GM19023 (cell line): ENCODE results near the gene TRAPPC3L.

ENCODE experiments used
- ATAC-seq: cut with Tn5 transposase; IDR thresholded peaks from one replicate; pipeline ENCODE4 v1.9.1; 2021; ENCODE audit warnings: mild to moderate bottlenecking, moderate library complexity; ENCODE audit not compliant: unreplicated experiment

TRAPPC3L gene

DNA sequence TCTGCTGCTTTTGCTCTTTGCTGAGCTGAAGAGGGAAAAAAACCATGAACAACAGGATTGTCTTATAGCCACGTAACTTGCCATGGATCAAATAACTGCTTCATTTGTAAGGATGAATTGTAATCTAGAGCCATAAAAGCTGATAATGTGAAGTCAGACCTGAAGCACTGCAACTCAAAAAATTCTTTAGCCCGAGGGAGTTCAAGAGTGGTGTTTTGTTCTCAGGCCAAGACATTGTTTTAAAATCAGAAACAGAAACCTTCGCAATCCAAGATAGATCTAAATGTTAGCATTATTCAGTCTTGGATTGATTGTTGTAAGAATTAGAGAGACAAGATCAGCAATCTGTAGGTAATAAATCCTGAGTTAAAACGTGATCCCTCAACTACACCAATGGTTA lies at the start of gene TRAPPC3L:
Gene TRAPPC3L, minus strand, starts transcription at position 34 of the 400 bp plus-strand sequence. CDS start 170 bp downstream, outside the sequence.
- no peak for ATAC-seq

DNA sequence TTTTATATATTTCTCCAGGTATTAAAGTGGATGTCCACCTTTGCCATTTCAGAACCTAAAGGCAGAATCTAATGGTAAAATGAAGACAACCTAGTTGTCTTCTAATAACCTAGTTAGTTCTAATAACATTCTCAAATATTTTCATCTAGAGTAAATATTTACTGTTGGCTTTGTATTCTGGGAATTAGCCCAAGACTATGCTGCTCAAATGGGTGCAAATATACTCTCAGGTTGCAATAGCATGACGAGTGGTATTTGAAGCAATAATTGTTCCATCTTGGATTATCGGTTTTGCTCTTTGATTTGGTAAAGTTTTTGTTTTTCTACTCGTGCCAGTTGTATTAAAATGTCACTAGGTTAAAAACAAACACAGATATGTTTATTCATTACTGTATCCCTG lies 49.8 kb upstream of the TRAPPC3L start:
- no peak for ATAC-seq

DNA sequence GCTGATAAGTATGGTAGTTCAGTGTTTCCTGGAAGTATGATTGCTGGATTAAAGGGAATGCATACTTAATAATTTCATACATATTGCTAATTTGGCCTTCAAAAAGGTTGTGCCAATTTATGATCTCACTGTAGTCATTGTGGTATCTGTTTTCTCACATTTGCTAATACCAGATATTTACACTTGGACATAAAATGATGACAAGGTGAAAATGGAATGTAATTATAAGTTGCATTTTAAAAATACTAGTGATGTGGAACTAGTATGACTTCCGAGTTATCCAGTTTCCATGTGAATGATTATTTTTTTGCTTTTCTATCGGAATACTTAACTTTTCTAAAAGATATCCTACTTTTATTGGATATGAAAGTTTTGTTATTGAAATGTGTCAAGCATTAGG lies 41.3 kb upstream of the TRAPPC3L start:
- ATAC-seq, result no peak

DNA sequence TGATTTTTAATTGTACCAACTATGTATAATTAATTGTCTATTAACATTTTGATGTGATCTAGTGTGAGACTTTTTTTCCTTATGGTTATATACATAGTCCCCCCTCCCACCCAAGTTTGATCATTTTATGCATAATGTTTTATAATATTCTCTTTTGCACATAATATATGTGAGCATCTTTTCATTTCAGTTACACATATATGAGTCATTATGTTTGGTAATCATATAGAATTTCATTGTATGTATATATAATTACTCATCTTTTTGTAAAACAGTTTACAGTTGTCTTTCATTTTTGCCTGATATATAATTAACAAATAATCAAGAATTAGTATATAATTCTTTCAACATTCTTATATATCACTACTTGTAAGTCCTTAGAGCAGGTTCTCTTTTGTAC lies 40.8 kb upstream of the TRAPPC3L start:
- no peak for ATAC-seq

DNA sequence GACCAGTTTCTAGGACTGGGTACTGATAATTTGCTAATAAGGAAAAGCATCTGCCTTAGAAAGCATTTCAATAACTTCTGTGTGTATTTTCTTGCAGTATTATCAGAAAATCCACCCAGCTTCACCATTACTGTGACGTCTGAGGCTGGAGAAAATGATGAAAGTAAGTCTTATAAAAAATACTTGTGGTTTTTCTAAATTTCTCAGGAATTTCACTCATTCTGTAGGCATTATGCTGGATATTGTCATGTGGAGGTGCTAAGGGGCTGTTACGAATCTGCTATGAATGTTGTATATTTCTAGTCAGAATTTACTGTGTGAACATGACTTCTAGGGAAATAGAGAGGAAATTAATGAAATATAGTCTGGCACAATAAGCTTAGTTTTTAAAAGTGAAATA lies 34.7 kb upstream of the TRAPPC3L start:
- no peak for ATAC-seq

DNA sequence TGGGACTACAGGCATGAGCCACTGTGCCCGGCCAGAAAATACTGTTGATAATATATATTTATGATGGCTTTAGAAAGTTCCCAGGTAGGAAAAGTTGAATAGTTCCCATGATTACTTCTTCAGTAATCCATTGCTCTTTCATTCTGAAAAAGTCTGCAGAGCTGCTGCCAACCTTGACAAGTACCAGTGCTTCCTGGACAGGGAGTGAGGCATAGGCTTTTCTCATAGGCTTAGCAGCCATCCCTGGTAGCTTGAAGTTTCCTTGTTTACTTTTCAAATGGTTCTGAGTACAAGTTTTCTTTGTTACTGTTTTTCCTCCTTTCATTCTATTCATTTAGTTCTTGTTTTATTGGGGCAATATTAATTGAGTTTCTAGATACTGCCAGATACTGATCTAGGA lies 33.7 kb upstream of the TRAPPC3L start:
- no peak for ATAC-seq

DNA sequence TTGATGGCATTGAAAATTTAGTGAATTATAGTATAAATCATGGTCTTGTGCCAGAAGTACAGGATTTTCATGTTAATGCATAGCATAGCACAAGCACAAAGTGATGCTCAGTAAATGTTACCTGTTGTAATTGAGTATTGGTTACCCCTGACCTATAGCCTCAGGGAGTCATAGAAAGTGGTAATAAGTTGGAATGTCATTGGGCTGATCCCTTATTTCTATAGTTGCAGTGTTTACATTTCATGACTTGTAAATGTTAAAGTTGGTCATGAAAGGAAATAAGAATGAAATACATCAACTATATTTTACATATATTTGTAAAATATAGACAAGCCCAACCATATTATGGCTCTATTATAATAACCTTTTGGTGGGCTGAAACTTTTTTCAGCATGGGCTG lies 32.9 kb upstream of the TRAPPC3L start:
- ATAC-seq, result no peak

DNA sequence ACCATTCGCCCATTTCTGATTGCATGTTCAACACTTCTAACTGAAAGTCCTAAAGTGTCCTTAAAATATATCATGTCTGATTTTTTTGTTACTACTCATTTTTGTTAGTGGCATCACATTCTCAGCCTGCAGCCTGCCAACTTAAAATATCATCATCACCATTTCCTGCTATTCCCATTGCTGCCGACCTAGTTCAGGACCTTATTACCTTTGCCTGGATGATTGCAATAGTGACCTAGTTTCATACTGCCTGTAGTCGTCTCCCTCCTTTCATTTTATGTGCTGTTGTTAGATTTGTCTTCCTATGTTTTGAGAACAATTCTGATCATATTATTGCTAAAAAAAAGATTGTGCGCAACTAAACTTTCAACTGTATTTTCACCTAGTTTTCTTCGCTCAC lies 32.0 kb upstream of the TRAPPC3L start:
- no peak for ATAC-seq

DNA sequence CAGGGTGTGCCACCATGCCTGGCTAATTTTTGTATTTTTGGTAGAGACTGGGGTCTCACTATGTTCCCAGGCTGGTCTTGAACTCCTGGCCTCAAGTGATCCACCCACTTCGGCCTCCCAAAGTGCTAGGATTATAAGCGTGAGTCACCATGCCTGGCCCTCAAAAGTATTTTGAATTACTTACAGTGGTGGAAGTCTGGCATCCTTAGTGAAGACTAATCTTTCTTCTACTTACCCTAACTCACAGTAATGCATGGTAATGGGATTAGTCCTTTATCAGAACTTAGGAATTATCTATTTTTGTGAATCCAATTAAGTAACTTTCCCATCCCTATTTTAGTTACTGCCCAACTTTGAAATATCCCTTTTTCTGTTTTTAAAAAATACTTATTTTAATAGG lies 29.7 kb upstream of the TRAPPC3L start:
- no peak for ATAC-seq

DNA sequence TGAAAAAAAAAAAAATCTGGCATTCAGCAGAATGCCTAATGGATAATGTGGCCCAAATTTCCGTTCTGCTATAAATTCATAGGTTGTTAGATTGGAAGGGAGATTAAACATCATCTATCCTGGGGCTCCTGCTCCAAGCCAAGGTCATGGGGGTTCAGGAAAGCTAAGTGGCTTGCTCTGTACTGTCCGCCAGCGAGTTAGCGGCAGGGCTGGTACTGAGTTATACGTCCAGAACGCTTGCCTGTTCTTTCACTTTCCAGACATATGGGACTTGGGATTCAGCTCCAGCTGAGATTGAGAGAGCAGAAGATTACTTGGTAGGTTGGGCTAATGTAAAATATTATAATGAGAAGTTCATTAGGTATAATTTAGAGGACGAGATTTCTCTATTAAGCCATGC lies 26.7 kb upstream of the TRAPPC3L start:
- ATAC-seq, result no peak

DNA sequence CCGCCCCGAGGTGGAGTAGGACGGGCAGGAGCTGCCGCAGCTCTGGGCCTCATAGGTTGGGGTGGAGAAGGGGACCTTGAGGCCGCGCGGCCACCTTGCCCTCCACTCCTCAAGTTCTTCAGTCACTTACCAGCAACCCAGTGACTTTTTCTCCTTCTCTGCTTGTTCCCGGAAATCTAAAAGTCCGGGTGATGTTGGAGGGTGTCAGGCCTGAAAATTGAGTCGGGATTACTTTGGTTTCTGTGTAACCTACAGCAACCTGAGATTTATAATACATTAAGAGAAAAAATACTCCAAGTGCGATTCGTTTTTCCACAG lies 26.2 kb upstream of the TRAPPC3L start:
- no peak for ATAC-seq

DNA sequence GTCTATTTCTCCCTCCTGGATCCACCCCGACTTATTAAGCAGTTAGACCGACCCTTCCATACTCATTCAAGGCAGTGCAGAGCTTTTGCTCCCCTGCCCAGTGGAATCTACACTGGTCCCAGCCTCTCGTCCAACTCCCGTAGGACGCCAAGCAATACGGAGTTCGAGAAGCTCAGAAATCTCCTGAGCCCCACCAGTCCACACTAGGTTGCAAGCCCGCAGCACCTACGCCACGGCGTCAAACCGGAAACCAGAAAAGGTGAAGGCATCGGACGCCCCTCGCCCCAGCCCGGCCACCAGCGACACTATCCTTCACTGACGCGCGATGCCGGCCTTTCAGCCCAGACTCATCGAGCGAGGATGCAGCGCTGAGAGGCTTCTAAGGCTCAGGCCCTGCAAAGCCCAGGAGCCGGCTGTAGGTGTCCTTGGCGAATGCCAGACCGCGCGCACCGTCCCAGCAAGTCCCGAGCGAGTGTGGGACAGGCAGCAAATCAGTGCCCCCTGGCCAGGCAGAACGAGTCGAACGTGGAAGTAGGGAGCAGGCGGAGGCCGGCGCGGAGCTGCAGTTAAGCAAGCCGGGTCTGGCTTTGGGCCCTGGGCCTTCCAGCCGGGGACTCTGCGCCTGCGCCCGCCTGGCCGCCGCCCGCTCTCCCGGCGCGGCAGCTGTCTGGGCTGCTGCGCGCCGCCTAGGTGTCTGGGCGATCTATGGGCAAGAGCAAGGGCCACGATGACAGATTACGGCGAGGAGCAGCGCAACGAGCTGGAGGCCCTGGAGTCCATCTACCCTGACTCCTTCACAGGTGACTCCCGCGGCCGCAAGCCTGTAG lies 25.6 kb upstream of the TRAPPC3L start, which contains the start of gene RWDD1:
Gene RWDD1, plus strand, starts transcription at position 649 of the 827 bp plus-strand sequence. Its CDS starts 79 bp downstream, at position 728.
- ATAC-seq, result peak; percentile 95

DNA sequence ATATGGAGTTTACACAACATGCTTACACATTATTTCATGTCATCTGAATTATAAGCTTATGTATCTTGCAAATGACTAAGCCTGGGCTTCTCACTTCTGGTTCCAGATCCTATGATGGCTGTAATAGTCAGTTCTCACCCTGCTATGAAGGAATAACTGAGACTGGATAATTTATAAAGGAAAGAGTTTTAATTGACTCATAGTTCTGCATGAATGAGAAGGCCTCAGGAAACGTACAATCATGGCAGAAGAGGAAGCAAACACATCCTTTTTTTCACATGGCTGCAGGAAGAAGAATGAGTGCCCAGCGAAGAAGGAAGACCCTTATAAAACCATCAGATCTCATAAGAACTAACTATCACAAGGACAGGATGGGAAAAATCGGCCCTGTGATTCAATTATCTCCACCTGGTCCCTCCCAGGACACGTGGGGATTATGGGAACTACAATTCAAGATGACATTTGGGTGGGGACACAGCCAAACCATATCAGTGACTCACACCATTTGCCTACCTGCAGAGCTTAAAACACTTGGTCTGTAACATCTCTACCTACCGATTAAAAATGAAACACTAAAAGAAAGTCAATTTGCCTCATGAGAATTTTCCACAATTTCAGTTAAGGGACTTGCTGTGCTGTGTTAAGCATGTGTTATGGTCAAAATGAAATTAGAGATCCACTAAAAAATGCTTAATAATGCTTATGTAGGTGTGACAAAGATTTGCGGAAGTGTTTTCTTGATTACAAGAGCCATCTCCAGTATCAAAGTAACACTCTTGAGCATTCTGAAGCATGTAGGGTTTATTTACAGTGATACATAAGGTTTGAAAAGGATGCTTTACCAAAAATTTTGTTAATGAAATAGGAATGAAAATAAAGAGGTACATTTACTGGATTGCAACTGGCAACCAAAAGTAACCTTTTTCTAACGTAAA lies 23.6 kb upstream of the TRAPPC3L start:
- ATAC-seq, result no peak

DNA sequence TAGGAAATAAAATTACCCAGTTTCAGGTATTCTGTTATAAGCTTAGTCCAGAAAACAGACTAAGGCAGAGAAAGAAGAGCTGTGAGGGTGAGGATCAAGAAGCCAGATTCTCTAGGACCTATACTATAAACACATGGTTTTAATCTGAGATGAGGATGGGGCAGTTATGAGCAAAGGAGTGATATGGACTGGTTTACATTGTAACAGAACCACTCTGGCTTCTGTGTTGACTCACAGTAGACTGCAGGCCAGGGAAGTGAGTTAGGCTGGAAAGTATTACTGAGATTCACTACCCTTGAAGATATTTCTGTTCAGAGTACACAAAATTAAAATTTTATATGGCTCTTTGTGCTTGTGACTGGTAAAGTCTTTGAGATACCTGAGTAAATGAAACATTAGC lies 22.6 kb upstream of the TRAPPC3L start:
- no peak for ATAC-seq

DNA sequence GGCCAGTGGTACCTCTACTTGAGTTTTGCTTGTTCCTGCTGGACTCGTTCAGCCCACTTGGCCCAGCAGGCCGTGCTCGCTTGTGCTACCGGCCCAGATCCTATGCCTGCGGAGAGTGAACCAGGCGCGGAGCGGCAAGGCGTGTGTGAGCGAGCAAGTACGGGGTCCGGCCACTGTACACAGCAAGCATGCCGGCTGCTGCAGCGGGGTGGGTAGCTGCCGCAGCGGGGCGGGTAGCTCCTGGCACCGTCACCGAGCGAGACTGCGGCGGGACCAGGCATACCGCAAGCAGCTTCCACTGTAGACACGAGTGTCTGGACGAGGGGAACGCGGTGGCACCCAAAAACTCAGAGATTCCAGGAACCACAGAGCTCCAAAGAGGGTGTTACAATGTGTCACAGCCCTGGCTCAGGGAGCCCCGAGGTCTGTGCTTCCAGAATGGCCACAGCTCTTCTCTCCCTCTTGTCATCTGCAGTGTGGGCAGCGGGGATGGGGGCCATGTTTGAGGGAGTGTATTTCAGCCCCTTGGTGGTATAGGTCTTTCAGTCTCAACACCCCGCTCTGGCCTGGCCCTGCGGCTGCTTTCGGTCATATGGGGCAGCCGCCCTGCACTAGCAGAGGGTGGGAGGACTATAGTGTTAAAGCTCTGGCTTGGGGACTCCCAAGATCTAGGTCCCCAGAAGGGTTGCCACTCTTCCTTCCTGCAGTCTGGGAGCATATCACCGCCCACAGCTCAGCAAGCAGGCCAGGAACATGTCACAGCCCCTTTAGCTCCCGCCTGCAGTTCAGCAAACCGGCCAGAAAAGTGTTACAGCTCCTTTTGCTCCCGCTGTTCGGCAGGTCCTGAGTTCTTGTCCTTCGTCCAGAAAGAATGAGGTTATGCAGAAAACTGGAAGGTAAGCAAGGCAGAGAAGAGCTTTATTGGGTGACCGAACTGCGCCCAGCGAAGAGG lies 19.7 kb upstream of the TRAPPC3L start:
- ATAC-seq, result peak; percentile 44

DNA sequence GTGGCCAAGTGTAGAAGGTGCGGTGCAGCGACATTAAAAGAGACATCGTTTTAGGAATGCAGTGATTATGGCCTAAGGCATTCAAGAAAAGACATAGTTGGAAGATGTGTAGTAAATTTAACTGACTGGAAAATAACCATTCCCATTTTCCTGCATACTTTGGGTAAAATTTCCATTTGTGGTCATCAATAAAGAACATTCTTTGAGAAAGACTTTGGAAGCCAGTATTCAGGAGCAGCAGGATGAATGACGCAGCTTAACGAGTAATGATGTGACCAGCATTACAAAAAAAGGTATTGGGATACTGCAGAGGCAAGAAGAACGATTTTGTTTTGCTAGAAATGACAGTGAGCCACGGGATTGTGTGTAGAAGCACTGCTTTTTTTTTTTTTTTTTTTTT lies 18.8 kb upstream of the TRAPPC3L start:
- no peak for ATAC-seq

DNA sequence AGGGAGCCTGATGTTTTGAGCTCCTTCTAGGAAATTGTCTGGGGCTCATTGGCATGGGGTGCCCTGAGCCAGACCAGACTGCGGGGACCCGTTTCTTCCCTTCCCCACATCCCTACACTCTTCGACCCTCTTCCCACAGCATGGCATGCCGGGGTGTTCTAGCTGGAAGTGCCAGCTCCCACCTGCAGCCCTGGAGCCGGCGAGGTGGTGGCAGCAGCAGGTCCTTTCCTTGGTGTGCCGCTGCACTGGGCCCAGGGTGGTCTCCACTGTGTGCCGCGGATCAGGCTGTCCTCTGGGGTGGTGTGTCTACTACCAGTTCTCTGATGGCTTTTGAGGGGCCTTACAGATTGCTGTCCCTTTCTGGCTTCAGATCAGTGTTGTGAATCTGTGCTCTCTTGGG lies 18.3 kb upstream of the TRAPPC3L start:
- ATAC-seq, result no peak

DNA sequence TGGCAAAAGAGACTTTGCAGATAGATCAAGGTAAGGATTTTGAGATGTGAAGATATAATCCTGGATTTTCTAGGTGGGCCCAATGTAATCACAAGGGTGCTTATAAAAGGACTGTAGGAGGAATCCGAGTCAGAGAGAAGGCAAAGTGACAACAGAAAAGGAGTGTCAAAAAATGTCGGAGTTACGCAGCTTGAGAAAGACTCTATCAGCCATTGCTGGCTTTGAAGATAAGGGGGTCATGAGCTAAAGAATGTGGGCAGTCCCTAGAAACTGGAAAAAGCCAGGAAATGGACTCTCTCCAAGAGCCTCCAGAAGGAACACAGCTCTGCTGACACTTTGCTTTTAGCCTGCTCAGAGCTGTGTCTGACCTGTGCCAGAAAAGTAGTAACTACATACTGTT lies 17.1 kb upstream of the TRAPPC3L start:
- no peak for ATAC-seq

DNA sequence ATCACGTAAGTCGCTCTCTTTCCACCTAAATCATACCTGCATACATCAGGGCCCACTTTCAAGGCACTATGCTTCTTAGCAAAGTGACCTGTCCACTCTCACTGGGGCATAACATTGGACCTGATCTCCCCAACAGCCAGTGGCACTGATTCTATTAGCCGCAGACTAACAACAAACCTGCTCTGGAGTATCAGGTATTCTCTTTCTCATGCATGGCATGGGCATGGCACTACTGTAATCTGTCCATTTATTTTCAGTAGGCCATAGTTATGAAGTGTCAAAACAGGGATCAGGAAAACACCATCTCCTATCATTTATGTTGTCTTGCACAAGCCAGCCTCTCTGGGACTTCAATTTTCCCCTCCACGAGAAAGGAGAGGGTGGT lies 16.5 kb upstream of the TRAPPC3L start:
- ATAC-seq, result no peak

DNA sequence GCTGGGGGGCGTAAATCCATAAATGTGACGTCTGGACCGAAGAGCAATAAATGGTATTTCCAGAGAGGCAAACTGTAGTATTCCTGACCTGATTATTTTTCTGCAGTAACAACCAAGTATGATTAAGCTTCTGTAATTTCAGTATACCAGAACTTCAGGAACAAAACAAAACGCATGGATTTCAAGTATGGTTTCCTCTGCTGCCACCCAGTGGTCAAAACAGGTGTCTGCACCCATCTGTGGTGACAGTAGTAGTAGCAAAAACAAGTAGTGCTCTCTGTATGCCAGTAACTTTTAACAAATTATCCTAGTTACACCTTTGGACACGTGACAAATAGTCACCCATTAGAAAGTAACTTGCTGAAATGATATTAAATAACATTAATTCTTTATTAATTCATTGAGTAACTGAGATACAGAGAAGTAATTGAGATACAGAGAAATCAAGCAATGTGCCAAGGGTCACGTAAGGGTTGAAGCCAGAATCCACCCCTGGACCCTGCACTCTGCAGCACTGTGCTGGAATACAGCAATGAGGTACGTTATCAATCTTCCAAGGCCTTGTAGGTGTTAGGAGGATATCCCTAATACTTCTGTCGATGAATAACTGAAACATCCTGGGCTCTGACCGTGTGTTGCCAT lies 16.0 kb upstream of the TRAPPC3L start:
- ATAC-seq, result no peak
